Testis (tissue), 2 donors: ENCODE data around the gene CPLANE1.

Experiments
- POLR2A ChIP-seq: fragments of 450-650 bp; IDR thresholded peaks from one replicate; pipeline ENCODE4 v1.6.1; 2017; ENCODE audit warnings: antibody characterized with exemption, mild to moderate bottlenecking, moderate library complexity
- TF ChIP-seq, protein P1 (sequence below), 3 experiments: fragments of 450-650 bp in 2 of 3; fragments of 200-600 bp in 1 of 3; sonication (generic) in 1 of 3; IDR thresholded peaks; one replicate each; pipeline ENCODE4 v1.5.1; 2016 to 2019; ENCODE audit warnings: antibody characterized with exemption in 3 of 3, mild to moderate bottlenecking in 2 of 3, moderate library complexity in 1 of 3

DNA sequence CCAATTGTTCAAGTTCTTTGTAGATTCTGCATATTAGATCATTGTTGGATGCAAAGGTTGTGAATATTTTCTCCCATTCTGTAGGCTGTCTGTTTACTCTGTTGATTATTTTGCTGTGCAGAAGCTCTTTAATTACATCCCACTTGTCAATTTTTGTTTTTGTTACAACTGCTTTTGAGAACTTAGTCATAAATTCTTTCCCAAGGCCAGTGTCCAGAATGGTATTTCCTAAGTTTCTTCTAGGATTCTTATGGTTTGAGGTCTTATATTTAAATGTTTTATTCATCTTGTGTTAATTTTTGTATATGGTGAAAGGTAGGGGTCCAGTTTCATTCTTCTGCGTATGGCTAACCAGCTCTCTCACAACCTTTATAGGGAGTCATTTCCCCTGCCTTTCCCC is 116.5 kb downstream of the CPLANE1 start:
- TF ChIP-seq, protein P1, sequence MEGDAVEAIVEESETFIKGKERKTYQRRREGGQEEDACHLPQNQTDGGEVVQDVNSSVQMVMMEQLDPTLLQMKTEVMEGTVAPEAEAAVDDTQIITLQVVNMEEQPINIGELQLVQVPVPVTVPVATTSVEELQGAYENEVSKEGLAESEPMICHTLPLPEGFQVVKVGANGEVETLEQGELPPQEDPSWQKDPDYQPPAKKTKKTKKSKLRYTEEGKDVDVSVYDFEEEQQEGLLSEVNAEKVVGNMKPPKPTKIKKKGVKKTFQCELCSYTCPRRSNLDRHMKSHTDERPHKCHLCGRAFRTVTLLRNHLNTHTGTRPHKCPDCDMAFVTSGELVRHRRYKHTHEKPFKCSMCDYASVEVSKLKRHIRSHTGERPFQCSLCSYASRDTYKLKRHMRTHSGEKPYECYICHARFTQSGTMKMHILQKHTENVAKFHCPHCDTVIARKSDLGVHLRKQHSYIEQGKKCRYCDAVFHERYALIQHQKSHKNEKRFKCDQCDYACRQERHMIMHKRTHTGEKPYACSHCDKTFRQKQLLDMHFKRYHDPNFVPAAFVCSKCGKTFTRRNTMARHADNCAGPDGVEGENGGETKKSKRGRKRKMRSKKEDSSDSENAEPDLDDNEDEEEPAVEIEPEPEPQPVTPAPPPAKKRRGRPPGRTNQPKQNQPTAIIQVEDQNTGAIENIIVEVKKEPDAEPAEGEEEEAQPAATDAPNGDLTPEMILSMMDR (IDR thresholded peaks at IDR 0.05): no peak
- no peak for TF ChIP-seq POLR2A
